Psoas muscle (tissue), 8 donors: ENCODE data around the gene IER2. TPM values are rescaled to one million over a fixed set of nuclear protein-coding genes. Genes with fewer than 3 reads are reported as not detected.

Source experiments
- ATAC-seq, 4 donors: fragments of 200-7000 bp; cut with Tn5 transposase; one replicate each; pipeline ENCODE4 v1.9.1; 2020; ENCODE audit warnings: moderate library complexity in 3 of 4, mild to moderate bottlenecking in 2 of 4
- DNase-seq, 2 donors: peaks; one replicate each; pipeline ENCODE4 v3.0.0-alpha.2; 2020
- H3K27ac ChIP-seq: fragments of 200-600 bp; one replicate; pipeline ENCODE4 v1.8.0; 2022
- H3K27me3 ChIP-seq, 3 donors: fragments of 200-600 bp in 1 of 3; one replicate each; pipeline versions ENCODE4 v1.6.1 to v1.8.0; 2013 to 2022; ENCODE audit warnings: low read length in 2 of 3, mild to moderate bottlenecking in 2 of 3, moderate library complexity in 1 of 3; ENCODE audit not compliant: insufficient read depth in 3 of 3
- H3K36me3 ChIP-seq, 2 donors: fragments of 200-600 bp in 1 of 2; one replicate each; pipeline versions ENCODE4 v1.6.1 to v1.8.0; 2013 to 2022; ENCODE audit warnings: low read depth in 1 of 2, mild to moderate bottlenecking in 1 of 2, moderate library complexity in 1 of 2; ENCODE audit not compliant: insufficient read depth in 1 of 2
- H3K4me1 ChIP-seq: fragments of 200-600 bp; one replicate; pipeline ENCODE4 v1.8.0; 2022
- H3K4me3 ChIP-seq: fragments of 200-600 bp; one replicate; pipeline ENCODE4 v1.8.0; 2022; ENCODE audit warnings: mild to moderate bottlenecking
- H3K9me3 ChIP-seq: fragments of 200-600 bp; one replicate; pipeline ENCODE4 v1.8.0; 2022
- WGBS, 3 donors: extraction: QIAGEN DNeasy Blood & Tissue Kit; methylation state at CpG; one replicate each; pipeline versions ENCODE4 v1.1.6 to v1.1.7; 2013; 5-methylcytosine and 5-hydroxymethylcytosine counted together
- intact Hi-C, 2 donors: fragments of 100-400 bp; cut with DNase I; formaldehyde crosslinking; loops; one replicate each; pipeline versions ENCODE4 v1.11.0 to v1.14.2; 2022
- polyA plus RNA-seq, 3 donors: library from polyadenylated mRNA; stranded (reverse); fragments of 200-250 nt; gene quantifications; one replicate each; pipeline ENCODE4 v1.2.3, GENCODE V29; 2013
- total RNA-seq, 4 donors: library from RNA; stranded (reverse); fragmentation: NEBNext Ultra II Directional in 2 of 4; extraction: Animal tissue kit (Norgen Biotek cat#: 25700) in 2 of 4; gene quantifications; one replicate each; pipeline versions ENCODE4 v1.2.1 to v1.2.4, GENCODE V29; 2021 to 2023
- TF ChIP-seq, protein P1 (sequence below): fragments of 200-600 bp; IDR thresholded peaks from one replicate; pipeline ENCODE4 v1.8.0; 2022; ENCODE audit warnings: antibody characterized with exemption
- donor health status: healthy with polysubstance abuse.
- donor health status: DM: no; HTN: no; CAD: no; lungs with moderate emphysema.
- donor health status: Bipolar disorder and iron deficiency.
- donor health status: healthy.
- donor health status: DM: yes; HTN: yes; CAD: no.
- donor health status: DM: no; HTN: no; CAD: no.
- donor health status: DM: no; HTN: no; CAD: no.
- donor health status: DM: yes; HTN: yes; CAD: no.

IER2 gene
- total and polyA plus RNA-seq, 7 donors = 12.9 to 62.7 (median 29.0) TPM

DNA sequence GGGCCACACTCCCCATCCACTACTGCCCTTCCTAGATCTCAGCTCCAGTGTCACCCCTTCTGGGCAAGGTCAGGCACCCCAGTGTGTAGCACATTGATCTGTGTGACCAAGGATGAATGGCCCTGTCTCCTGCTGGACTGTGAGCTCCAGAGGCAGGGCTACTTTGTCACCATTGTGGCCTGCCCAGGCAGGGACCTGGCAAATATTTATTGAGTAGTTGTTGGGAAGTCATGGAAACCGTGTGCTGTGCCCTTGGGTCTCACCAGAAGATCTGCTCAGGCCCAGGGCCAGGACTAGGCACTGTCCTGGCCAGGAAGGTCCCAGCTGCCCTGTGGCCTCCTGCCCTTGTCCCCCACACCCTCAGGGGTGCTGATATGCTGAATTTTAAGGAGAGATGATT lies 21.6 kb upstream of the IER2 start:
- 40 to 57% (median 44%) methylated on average over 1 of the region's 1 CpG for WGBS, 3 donors
- TF ChIP-seq, protein P1, sequence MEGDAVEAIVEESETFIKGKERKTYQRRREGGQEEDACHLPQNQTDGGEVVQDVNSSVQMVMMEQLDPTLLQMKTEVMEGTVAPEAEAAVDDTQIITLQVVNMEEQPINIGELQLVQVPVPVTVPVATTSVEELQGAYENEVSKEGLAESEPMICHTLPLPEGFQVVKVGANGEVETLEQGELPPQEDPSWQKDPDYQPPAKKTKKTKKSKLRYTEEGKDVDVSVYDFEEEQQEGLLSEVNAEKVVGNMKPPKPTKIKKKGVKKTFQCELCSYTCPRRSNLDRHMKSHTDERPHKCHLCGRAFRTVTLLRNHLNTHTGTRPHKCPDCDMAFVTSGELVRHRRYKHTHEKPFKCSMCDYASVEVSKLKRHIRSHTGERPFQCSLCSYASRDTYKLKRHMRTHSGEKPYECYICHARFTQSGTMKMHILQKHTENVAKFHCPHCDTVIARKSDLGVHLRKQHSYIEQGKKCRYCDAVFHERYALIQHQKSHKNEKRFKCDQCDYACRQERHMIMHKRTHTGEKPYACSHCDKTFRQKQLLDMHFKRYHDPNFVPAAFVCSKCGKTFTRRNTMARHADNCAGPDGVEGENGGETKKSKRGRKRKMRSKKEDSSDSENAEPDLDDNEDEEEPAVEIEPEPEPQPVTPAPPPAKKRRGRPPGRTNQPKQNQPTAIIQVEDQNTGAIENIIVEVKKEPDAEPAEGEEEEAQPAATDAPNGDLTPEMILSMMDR = no peak
- no peaks in the 10 kb centered on the region for H3K4me1 ChIP-seq
- intact Hi-C loops = no loop called here
- no peaks in the 10 kb centered on the region for H3K9me3 ChIP-seq
- DNase-seq (no peak), ATAC-seq (no peak)
- H3K27me3 ChIP-seq = no peaks in the 10 kb centered on the region
- H3K36me3 ChIP-seq = peaks cover 0 to 7% of the 10 kb centered on the region in 2 donors
- H3K27ac ChIP-seq = no peak overlapping the region
- no peak overlapping the region for H3K4me3 ChIP-seq

DNA sequence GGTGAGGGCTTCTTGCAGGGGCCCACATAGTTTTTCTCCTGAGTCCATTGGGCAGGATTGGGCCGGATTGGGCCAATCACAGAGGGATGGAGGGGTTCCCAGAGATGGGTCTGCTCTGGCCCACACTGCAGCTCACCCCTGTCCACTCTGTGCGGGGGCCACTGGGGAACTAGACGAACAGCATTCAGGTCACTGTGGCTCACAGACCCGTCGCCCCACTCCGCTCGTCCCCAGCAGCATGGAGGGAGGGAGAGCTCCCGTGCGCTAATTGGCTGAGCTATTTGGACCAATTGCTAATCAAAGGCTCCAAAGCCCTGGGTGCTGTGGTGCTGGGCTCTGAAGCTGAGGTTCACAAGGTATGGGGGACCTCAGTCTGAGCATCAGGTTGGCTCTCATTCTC lies 20.8 kb upstream of the IER2 start:
- ATAC-seq (no peak), DNase-seq (no peak)
- 93 to 98% (median 94%) methylated on average over 9 of the region's 9 CpGs for WGBS, 3 donors
- TF ChIP-seq, protein P1 = no peak
- H3K27me3 ChIP-seq = no peaks in the 10 kb centered on the region
- H3K36me3 ChIP-seq = peaks cover 0 to 4% of the 10 kb centered on the region in 2 donors
- no peak overlapping the region for H3K4me3 ChIP-seq
- no peak overlapping the region for H3K27ac ChIP-seq
- no peaks in the 10 kb centered on the region for H3K4me1 ChIP-seq
- intact Hi-C loops = no loop called here
- H3K9me3 ChIP-seq = no peaks in the 10 kb centered on the region

DNA sequence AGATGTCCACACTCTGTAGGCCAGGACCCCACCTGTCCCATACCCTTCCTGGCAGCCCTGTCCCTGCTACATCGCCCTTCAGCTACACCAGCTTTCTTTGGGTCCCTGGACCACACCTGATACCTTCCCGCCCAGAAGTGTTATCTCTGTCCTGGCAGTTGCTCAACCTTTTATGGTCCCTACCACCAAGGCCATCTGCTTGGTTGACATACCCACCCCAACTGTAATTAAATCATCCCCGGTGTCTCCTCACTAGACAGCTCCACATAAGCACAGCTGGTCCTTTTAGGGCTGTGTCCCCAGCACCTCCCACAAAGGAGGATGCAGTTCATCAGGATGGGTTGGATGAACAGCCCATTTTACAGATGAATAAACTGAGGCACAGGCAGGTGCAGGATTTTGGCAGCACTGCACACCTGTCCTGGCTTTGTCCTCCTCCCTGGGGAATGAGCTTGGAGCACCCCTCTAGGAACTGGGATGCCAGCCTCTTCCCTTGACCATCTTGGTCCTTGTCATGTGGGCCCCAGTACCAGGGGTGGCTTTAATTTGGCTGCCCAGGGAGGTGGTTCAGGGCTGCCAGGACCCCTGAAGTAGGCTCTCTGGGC lies 19.2 kb upstream of the IER2 start:
- ATAC-seq (no peak), DNase-seq (no peak)
- 90 to 94% (median 94%) methylated on average over 3 of the region's 3 CpGs for WGBS, 3 donors
- intact Hi-C loops = no loop called here
- Histone ChIP-seq H3K4me3 (no peak overlapping the region), H3K27me3 (no peaks in the 10 kb centered on the region), H3K9me3 (no peaks in the 10 kb centered on the region), H3K4me1 (no peaks in the 10 kb centered on the region), H3K36me3 (peaks cover 0 to 12% of the 10 kb centered on the region in 2 donors), H3K27ac (no peak overlapping the region)
- TF ChIP-seq, protein P1 = no peak

DNA sequence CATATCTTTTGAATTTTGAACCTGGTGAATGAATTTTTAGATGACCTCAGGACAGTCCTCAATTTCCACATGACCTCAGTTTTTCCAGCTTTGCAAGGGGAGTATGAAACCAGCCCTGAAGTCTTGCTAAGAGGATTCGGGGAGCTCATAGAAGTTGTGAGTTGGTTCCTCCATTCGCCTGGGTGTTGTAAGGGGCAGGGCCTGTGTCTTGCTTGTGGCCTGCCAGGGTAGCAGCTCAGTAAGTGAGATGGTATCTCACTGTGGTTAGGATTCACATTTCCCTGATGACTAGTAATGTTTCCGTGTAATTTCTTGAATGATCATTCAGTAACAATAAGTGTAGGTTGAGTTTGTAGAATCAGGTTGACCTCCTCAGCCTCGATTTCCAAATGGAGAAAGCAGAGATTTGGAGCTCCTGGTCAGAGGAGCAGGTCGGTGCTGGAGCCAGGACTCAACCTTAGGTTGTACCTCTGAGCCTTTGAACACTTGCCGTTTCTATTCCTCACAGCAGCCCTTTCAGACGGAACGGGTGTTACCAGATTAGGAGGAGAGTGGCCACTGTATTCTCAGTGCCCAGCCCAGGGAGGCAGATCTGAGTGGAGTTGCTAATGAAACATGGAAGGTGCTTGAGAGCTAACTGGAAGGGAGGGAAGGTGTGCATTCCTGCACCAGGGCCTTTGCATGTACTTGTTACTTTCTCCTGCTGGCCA lies 17.6 kb upstream of the IER2 start:
- Histone ChIP-seq H3K27me3 (no peaks in the 10 kb centered on the region), H3K9me3 (no peaks in the 10 kb centered on the region), H3K36me3 (peaks cover 0 to 26% of the 10 kb centered on the region in 2 donors), H3K4me3 (no peak overlapping the region), H3K4me1 (no peaks in the 10 kb centered on the region), H3K27ac (peak overlapping the region; percentile 30)
- intact Hi-C loops = no loop called here
- WGBS, 3 donors = 82 to 90% (median 87%) methylated on average over 8 of the region's 8 CpGs
- DNase-seq (no peak), ATAC-seq (no peak)
- TF ChIP-seq, protein P1 = no peak
